Caki2 (cell line): ENCODE results near the gene ZNF606. TPM values are rescaled to one million over a fixed set of nuclear protein-coding genes. Genes with fewer than 3 reads are reported as not detected.

Experiments used
- DNase-seq: peaks from one replicate; pipeline ENCODE4 v3.0.0-alpha.2; 2015; ENCODE audit warnings: low read depth
- in situ Hi-C: cut with HindIII; loops from 2 replicates; pipeline ENCODE4 v1.10.0; 2016; ENCODE audit warnings: low sequenced_read_pairs, low pct_unique_long_range_greater_than_20kb, mixed read lengths
- total RNA-seq: library from RNA; depleted of rRNA; stranded (reverse); fragments of >200 nt; shearing (Covaris generic); gene quantifications from 2 replicates; pipeline ENCODE4 v1.2.3, GENCODE V29; 2014; ENCODE audit warnings: low replicate concordance; rRNA removed

The ZNF606 gene
- total RNA-seq, 1 experiment from 2014 or later, result 19.5 TPM

DNA sequence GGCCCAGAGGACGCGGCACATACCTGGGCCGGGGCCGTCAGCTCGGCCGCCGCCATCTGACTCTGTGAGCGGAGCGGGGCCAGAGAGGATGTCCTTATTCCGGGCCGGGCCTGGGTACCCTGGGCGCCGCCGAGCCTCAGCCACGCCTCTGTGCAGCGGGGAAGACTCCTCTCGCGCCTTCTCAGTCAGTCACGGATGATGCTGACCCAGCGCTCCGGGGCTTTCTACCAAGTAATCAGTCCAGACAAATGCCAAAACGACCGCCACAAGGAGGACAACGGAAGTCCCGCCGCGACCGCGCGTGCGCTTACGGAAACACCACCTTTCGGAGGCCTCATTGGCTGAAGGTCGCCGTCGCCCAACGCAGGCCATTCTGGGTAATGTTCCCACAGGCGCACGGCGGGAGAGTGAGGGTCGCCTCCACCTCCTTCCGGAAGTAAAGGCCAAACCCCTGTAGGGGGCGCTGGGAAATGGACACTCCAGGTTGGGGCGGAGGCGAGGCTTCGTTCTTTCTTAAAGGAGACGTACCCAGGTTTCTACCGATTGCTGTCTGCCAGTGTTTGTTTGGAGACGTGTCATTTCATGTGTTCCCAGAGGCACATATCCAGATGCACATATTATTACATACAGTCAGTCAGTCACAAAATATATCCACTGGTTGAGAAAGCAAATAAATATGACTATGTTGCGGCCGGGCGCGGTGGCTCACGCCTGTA, 55.0 kb downstream of the ZNF606 start, which contains the start of gene ZNF256:
ZNF256 (minus strand) TSS at position 288 of the 716 bp plus-strand sequence; CDS start at position 56, 232 bp downstream.
- DNase-seq, result peak; percentile 97
- in situ Hi-C loops, result no loop called here

DNA sequence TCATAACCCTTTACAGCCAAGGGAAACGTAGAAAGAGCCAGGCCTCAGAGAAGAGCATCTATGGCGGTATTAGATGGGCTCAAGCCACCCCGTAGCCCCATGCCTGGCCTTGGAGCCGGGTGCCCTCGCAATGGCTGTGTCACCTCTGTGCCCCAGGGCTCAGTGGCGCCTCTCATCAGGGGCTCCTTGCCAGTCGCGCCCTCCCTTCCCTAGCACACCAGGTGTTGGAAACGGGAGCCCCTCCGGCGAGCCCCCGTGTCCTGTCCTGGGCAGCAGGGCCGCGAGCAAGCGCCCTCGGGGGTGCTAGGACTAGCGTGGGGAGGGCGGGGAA, 55.6 kb downstream of the ZNF606 start:
- in situ Hi-C loops, result no loop called here
- no peak for DNase-seq

DNA sequence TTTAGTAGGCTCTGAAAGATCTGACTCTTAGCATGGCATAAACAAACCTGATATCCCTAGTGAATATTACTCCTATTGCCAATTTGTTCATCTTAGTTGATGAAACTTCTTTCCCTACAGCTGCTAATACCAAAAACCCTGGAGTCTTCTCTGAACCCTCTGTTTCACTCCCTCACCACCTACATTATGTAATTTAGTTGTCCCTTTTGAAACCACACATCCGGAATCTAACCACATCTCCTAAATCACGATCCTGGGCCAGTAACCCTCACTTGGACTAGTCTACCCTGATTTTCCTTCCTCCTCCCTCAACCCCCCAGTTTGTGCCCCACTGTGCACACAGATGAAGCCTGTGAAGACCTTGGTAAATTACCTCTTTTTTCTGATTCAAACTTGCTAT, 56.3 kb downstream of the ZNF606 start:
- in situ Hi-C loops, result no loop called here

DNA sequence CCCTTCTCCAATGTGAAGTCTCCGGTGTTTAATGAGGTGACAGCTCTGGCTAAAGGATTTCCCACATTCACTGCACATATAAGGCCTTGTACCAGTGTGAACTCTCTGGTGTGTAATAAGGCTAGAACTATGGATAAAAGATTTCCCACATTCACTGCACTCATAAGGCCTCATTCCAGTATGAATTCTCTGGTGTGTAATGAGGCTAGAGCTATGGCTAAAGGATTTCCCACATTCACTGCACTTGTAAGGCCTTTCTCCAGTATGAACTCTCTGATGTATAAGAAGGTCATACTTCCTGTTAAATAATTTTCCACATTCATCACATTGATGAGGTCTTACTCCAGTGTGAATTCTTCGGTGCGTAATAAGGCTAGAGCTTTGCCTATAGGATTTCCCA, 61.0 kb downstream of the ZNF606 start:
- no peak for DNase-seq
- in situ Hi-C loops, result no loop called here

More for the DNA sequence above, 56.3 kb downstream of the ZNF606 start:
- DNase-seq, result no peak

DNA sequence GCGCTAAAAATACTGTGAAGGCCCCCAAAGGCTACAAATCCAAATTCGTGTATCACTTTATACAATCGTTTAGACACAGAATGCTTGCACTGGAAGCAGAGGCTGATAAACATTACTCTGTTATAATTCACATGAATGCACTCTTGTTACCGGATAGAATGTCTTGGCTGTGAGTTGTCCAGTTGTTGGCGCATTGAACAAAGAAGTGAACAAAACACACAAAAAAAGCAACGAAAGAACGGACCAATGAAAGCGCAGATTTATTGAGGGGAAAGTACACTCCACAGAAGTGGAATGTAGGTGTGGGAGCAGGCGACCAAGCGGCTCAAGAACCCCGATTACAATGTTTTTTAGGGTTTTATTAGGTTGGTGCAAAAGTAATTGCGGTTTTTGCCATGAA, 66.9 kb downstream of the ZNF606 start:
- DNase-seq, result no peak
- in situ Hi-C loops, result no loop called here

DNA sequence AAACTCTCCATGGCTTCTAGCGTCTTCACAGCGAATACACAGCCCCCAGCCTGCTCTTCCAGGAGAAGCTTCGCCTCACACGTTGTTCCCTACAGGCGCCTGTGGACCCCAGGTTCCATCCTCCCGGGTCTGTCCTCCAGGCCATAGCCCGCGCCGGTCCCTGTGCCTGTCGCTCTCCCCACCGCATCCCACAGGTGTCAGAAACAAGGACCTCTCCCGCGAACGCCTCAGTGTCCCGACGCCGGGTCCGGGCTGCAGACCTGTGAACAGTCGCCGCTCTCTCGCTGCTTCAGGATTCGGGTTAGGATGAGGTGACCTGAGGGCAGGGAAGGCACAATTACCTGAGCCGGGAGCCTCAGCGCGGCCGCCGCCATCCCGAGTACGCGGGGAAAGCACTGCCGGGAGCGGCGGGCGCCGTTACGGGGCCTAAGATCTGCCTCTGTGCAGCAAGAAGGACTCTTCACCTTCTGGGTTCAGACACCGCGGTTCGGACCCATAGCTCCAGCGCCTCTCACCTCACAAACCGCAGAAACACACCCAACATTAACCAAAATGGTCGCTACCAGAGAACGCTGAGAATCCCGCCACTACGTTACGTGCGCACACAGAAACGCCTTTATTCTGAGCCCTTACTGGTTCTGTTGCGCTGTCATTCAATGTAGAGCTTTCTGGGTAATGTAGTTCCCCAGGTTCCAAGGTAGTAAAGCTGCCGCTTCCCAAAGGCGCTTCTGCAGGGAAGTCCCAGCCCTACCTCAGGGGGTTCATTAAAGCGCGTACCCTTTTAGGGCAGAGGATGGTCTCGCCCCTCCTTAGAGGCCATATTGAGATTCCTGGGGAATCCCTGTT, 67.6 kb downstream of the ZNF606 start, which contains the start of gene ZNF418:
ZNF418 (minus strand) TSS at position 583 of the 846 bp plus-strand sequence. CDS start 1,580 bp downstream, outside the sequence.
- in situ Hi-C loops, result no loop called here

DNA sequence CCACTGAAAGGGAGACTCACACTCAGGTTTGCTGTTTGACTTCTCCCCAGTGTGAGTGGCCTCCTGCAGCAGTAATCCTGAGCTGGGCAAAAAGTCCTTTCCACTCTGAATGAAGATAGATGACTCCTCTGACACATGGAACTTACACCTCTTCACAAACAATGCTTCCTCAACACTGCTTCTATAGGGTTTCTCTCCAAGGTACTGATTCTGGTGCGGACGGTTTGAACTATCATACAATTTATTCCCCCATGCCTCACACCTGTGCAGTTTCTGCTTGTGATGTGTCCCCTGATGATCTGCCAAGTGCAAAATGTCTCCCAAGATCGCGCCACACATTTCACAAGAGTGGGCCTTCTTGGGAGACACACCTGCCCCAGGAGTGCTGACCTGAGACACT, 75.0 kb downstream of the ZNF606 start:
- no peak for DNase-seq
- in situ Hi-C loops, result no loop called here

More for the DNA sequence above, 67.6 kb downstream of the ZNF606 start, which contains the start of gene ZNF418:
- DNase-seq, result no peak

Other genes with a start within 250 kb of the ZNF606 start
- gene ZNF586, start 233.1 kb downstream of the ZNF606 start, total RNA-seq, result 12.9 and 18.7 TPM in 2 replicates
- gene ZNF552, start 187.9 kb downstream of the ZNF606 start, total RNA-seq, result 2.5 and 8.1 TPM in 2 replicates
- 9.8 and 11.2 TPM in 2 replicates for gene ZNF587B, start 172.5 kb downstream of the ZNF606 start, total RNA-seq
- gene ZNF587, start 153.0 kb downstream of the ZNF606 start, total RNA-seq, result 29.5 and 30.6 TPM in 2 replicates
- 0.38 and 3.6 TPM in 2 replicates for gene ZNF814, start 113.8 kb downstream of the ZNF606 start, total RNA-seq
- 7.5 and 13.2 TPM in 2 replicates for gene ZNF417, start 86.2 kb downstream of the ZNF606 start, total RNA-seq
- not detected in 2 replicates for gene ZNF418, start 67.4 kb downstream of the ZNF606 start, total RNA-seq
- gene ZNF256, start 55.1 kb downstream of the ZNF606 start, total RNA-seq, result 3.2 and 9.1 TPM in 2 replicates
- not detected in 2 replicates for gene C19orf18, start 28.3 kb downstream of the ZNF606 start, total RNA-seq
- 5.0 TPM in 1 of 2 replicates, not detected in the other for gene ZSCAN1, start 31.2 kb upstream of the ZNF606 start, total RNA-seq
- 2.5 and 7.5 TPM in 2 replicates for gene ZNF135, start 56.5 kb upstream of the ZNF606 start, total RNA-seq
- 54.7 and 77.9 TPM in 2 replicates for gene ZSCAN18, start 95.4 kb upstream of the ZNF606 start, total RNA-seq
- gene ZNF329, start 148.0 kb upstream of the ZNF606 start, total RNA-seq, result 18.7 and 23.9 TPM in 2 replicates
- 27.7 and 34.0 TPM in 2 replicates for gene ZNF274, start 180.2 kb upstream of the ZNF606 start, total RNA-seq
- gene ZNF544, start 226.1 kb upstream of the ZNF606 start, total RNA-seq, result 61.6 and 105 TPM in 2 replicates